Naive thymus-derived CD4-positive, alpha-beta T cell (primary cell): Measurements from ENCODE around the gene DCK. TPM values are rescaled to one million over a fixed set of nuclear protein-coding genes. Genes with fewer than 3 reads are reported as not detected.
"Not testable (repeated sequence)": the region's sequence is repeated elsewhere in the genome, so short reads cannot be mapped to it uniquely, and the experiment has no call there.

ENCODE experiments used
- ATAC-seq: fragments of 150-1000 bp; cut with Tn5 transposase; 2 replicates; pipeline ENCODE4 v1.10.0; 2021; ENCODE audit warnings: mild to moderate bottlenecking, moderate library complexity
- CTCF ChIA-PET: fragments of 350-600 bp; sonication (Branson Sonifier 250); formaldehyde crosslinking; loops from one replicate; lab custom pipeline; 2021; ENCODE audit warnings: antibody characterized with exemption; lab: Charles Lee
- POLR2A ChIA-PET: fragments of 350-600 bp; sonication (Branson Sonifier 250); formaldehyde crosslinking; loops from one replicate; lab custom pipeline; 2021; ENCODE audit warnings: antibody characterized with exemption, inconsistent platforms; lab: Charles Lee
- DNase-seq, 9 donors: peaks; one replicate each; pipeline versions ENCODE4 v3.0.0 to v3.0.0-alpha.2; 2020 to 2022; ENCODE audit warnings: mixed read lengths in 1 of 9
- H3K27ac ChIP-seq: one replicate; pipeline ENCODE4 v1.7.0; 2013; ENCODE audit warnings: mild to moderate bottlenecking, low read depth, low read length, moderate library complexity
- H3K27me3 ChIP-seq, 2 donors: one replicate each; pipeline ENCODE4 v1.7.0; 2013; ENCODE audit warnings: low read length in 2 of 2, mild to moderate bottlenecking in 2 of 2, moderate library complexity in 2 of 2; ENCODE audit not compliant: control insufficient read depth in 2 of 2, insufficient read depth in 2 of 2
- H3K36me3 ChIP-seq, 3 experiments: 1 replicate in 2 of 3; 2 replicates in 1 of 3; pipeline ENCODE4 v1.7.0; 2013; ENCODE audit warnings: low read length in 3 of 3, mild to moderate bottlenecking in 3 of 3, moderate library complexity in 1 of 3; ENCODE audit not compliant: insufficient read depth in 3 of 3, control insufficient read depth in 2 of 3
- H3K4me1 ChIP-seq, 2 donors: one replicate each; pipeline ENCODE4 v1.7.0; 2013; ENCODE audit warnings: low read length in 2 of 2, mild to moderate bottlenecking in 2 of 2, moderate library complexity in 1 of 2; ENCODE audit not compliant: control insufficient read depth in 2 of 2, insufficient read depth in 2 of 2
- H3K4me3 ChIP-seq: 2 replicates; pipeline ENCODE4 v1.7.0; 2013; ENCODE audit warnings: mild to moderate bottlenecking, low read length
- H3K9me3 ChIP-seq, 3 experiments: 1 replicate in 2 of 3; 2 replicates in 1 of 3; pipeline ENCODE4 v1.7.0; 2013; ENCODE audit warnings: low read length in 3 of 3; ENCODE audit not compliant: control insufficient read depth in 2 of 3
- H3K27ac Mint-ChIP-seq, 9 donors: one replicate each; pipeline ENCODE4 v1.8.0; 2020 to 2022; ENCODE audit warnings: mixed read lengths in 9 of 9, mild to moderate bottlenecking in 8 of 9, moderate library complexity in 5 of 9, inconsistent platforms in 2 of 9
- H3K27me3 Mint-ChIP-seq, 5 donors: one replicate each; pipeline ENCODE4 v1.8.0; 2021 to 2022; ENCODE audit warnings: mixed read lengths in 5 of 5, mild to moderate bottlenecking in 1 of 5
- H3K36me3 Mint-ChIP-seq, 5 donors: one replicate each; pipeline ENCODE4 v1.8.0; 2020 to 2022; ENCODE audit warnings: mixed read lengths in 5 of 5, mild to moderate bottlenecking in 3 of 5, inconsistent platforms in 1 of 5
- H3K4me1 Mint-ChIP-seq, 7 donors: one replicate each; pipeline ENCODE4 v1.8.0; 2020 to 2022; ENCODE audit warnings: mixed read lengths in 7 of 7, mild to moderate bottlenecking in 3 of 7, inconsistent platforms in 1 of 7
- H3K4me3 Mint-ChIP-seq, 10 donors: one replicate each; pipeline ENCODE4 v1.8.0; 2020 to 2022; ENCODE audit warnings: mild to moderate bottlenecking in 10 of 10, mixed read lengths in 10 of 10, moderate library complexity in 6 of 10, inconsistent platforms in 2 of 10
- H3K9me3 Mint-ChIP-seq, 11 donors: one replicate each; pipeline ENCODE4 v1.8.0; 2020 to 2022; ENCODE audit warnings: mixed read lengths in 11 of 11, mild to moderate bottlenecking in 4 of 11, inconsistent platforms in 1 of 11, moderate library complexity in 1 of 11
- intact Hi-C, 2 donors: fragments of 100-400 bp; cut with micrococcal nuclease; formaldehyde crosslinking; loops; one replicate each; pipeline ENCODE4 v1.15.1; 2023
- polyA plus RNA-seq, 2 donors: library from polyadenylated mRNA; unstranded; fragments of 300-500 nt; fragmentation: Illumina TruSeq; gene quantifications; one replicate each; pipeline ENCODE4 v1.2.3, GENCODE V29; 2021
- total RNA-seq, 6 experiments: library from RNA in 5 of 6; stranded (reverse) in 5 of 6; gene quantifications; 1 replicate in 5 of 6; 2 replicates in 1 of 6; pipeline ENCODE4 v1.2.3 and lab custom pipeline; 2021 to 2026

Gene DCK
- total and polyA plus RNA-seq, 7 experiments from 2014 or later: 19.8 to 86.1 (median 50.6) TPM

- H3K9me3 Mint-ChIP-seq: peaks cover 0 to 6% (median 0%) of the 10 kb centered on the region in 11 donors
- ATAC-seq: no peak
- ChIA-PET POLR2A (interaction anchor here (3.9 kb wide), 1 partner anchor 157 kb away, joined by 28 read pairs; the partner anchor contains the start of gene GRSF1), CTCF (interaction anchor here (0.9 kb wide), 1 partner anchor 14 kb away, joined by 5 read pairs; no protein-coding TSS in a partner anchor)
- H3K4me1 ChIP-seq: peaks cover 19 to 26% of the 10 kb centered on the region in 2 donors
- peak in 2 of 9 donors; percentile 31 to 34 for DNase-seq
- intact Hi-C loops: no loop called here
- no peaks in the 10 kb centered on the region for H3K9me3 ChIP-seq
- no peaks in the 10 kb centered on the region for H3K27me3 ChIP-seq
- peak overlapping the region; percentile 79 for H3K27ac ChIP-seq
- peaks cover 49 to 80% (median 69%) of the 10 kb centered on the region in 7 donors for H3K4me1 Mint-ChIP-seq
- peak overlapping the region; percentile 86 to 98 (median 94) for H3K4me3 Mint-ChIP-seq
- peaks cover 0 to 17% (median 0%) of the 10 kb centered on the region in 3 experiments for H3K36me3 ChIP-seq
- H3K27me3 Mint-ChIP-seq: no peaks in the 10 kb centered on the region
- peak overlapping the region; percentile 86 for H3K4me3 ChIP-seq
- peaks cover 17 to 55% (median 30%) of the 10 kb centered on the region in 5 donors for H3K36me3 Mint-ChIP-seq
- H3K27ac Mint-ChIP-seq: peak overlapping the region; percentile 84 to 97 (median 92)
Observed at GRCh38 chr4:70996018-70996360, 2.5 kb downstream of the DCK start.

GRCh38 chr4:70997036-70997435 lies 3.6 kb downstream of the DCK start:
- Histone ChIP-seq H3K36me3 (peaks cover 0 to 17% (median 0%) of the 10 kb centered on the region in 3 experiments), H3K9me3 (no peaks in the 10 kb centered on the region), H3K27me3 (no peaks in the 10 kb centered on the region), H3K4me1 (peaks cover 19 to 26% of the 10 kb centered on the region in 2 donors), H3K4me3 (peak overlapping the region; percentile 86), H3K27ac (peak overlapping the region; percentile 79)
- peaks cover 58 to 89% (median 80%) of the 10 kb centered on the region in 7 donors for H3K4me1 Mint-ChIP-seq
- intact Hi-C loops: no loop called here
- ChIA-PET CTCF (interaction anchor here (0.6 to 1.4 kb wide), 3 partner anchors 8 to 19 kb away, joined by 3 to 10 read pairs (median 3); no protein-coding TSS in a partner anchor), POLR2A (interaction anchor here (1.1 kb wide), 1 partner anchor 14 kb away, joined by 3 read pairs; no protein-coding TSS in a partner anchor)
- peaks cover 0 to 15% (median 4%) of the 10 kb centered on the region in 11 donors for H3K9me3 Mint-ChIP-seq
- ATAC-seq: no peak
- no peak for DNase-seq
- H3K4me3 Mint-ChIP-seq: peak overlapping the region; percentile 86 to 98 (median 94)
- H3K27me3 Mint-ChIP-seq: no peaks in the 10 kb centered on the region
- peaks cover 28 to 66% (median 41%) of the 10 kb centered on the region in 5 donors for H3K36me3 Mint-ChIP-seq
- peak overlapping the region; percentile 25 to 94 (median 90) for H3K27ac Mint-ChIP-seq

- Histone ChIP-seq H3K27ac (peak overlapping the region; percentile 79), H3K27me3 (no peaks in the 10 kb centered on the region), H3K4me3 (peak overlapping the region; percentile 86), H3K4me1 (peaks cover 18 to 24% of the 10 kb centered on the region in 2 donors), H3K36me3 (peaks cover 0 to 17% (median 0%) of the 10 kb centered on the region in 3 experiments), H3K9me3 (no peaks in the 10 kb centered on the region)
- intact Hi-C loops: no loop called here
- DNase-seq: no peak
- Mint-ChIP-seq H3K27me3 (no peaks in the 10 kb centered on the region), H3K9me3 (peaks cover 0 to 18% (median 6%) of the 10 kb centered on the region in 11 donors), H3K36me3 (peaks cover 33 to 70% (median 43%) of the 10 kb centered on the region in 5 donors), H3K27ac (peak overlapping the region; percentile 55 to 94 (median 87)), H3K4me1 (peaks cover 60 to 89% (median 83%) of the 10 kb centered on the region in 7 donors), H3K4me3 (peak overlapping the region; percentile 48 to 98 (median 94))
- CTCF ChIA-PET: interaction anchor here (1.3 to 1.4 kb wide), 2 partner anchors 12 to 19 kb away, joined by 3 to 10 read pairs; no protein-coding TSS in a partner anchor
- POLR2A ChIA-PET: interaction anchor here (1.1 kb wide), 1 partner anchor 14 kb away, joined by 3 read pairs; no protein-coding TSS in a partner anchor
- no peak for ATAC-seq
Observed at GRCh38 chr4:70997546-70997945, 4.1 kb downstream of the DCK start.

- H3K27me3 Mint-ChIP-seq, DNase-seq, POLR2A ChIA-PET, ATAC-seq, CTCF ChIA-PET, H3K4me3 ChIP-seq, H3K9me3 ChIP-seq, H3K27me3 ChIP-seq, H3K27ac ChIP-seq: not testable (repeated sequence)
- peaks cover 33 to 72% (median 43%) of the 10 kb centered on the region in 5 donors for H3K36me3 Mint-ChIP-seq
- peaks cover 0 to 11% (median 0%) of the 10 kb centered on the region in 3 experiments for H3K36me3 ChIP-seq
- H3K4me3 Mint-ChIP-seq: peak overlapping the region in 7 of 10 donors; percentile 10 to 65 (median 55)
- peaks cover 22 to 33% of the 10 kb centered on the region in 2 donors for H3K4me1 ChIP-seq
- peaks cover 75 to 99% (median 98%) of the 10 kb centered on the region in 7 donors for H3K4me1 Mint-ChIP-seq
- peaks cover 0 to 18% (median 6%) of the 10 kb centered on the region in 11 donors for H3K9me3 Mint-ChIP-seq
- intact Hi-C loops: loop anchor here in 1 of 2 donors (10.0 kb wide), 1 partner anchor 375 kb away; the partner anchor contains the start of gene ENAM
- H3K27ac Mint-ChIP-seq: peak overlapping the region in 4 of 9 donors; percentile 6 to 88 (median 30)
Observed at GRCh38 chr4:70999639-71000038, 6.2 kb downstream of the DCK start.

- ChIA-PET POLR2A (interaction anchor here (1.3 kb wide), 1 partner anchor 8 kb away, joined by 5 read pairs; the partner anchor contains the start of gene DCK), CTCF (interaction anchor here (0.6 to 2.3 kb wide), 2 partner anchors 8 to 9 kb away, joined by 3 to 8 read pairs; partner anchors contain the start of gene DCK)
- H3K27ac Mint-ChIP-seq: peak overlapping the region in 7 of 9 donors; percentile 20 to 93 (median 73)
- not testable (repeated sequence) for DNase-seq, ATAC-seq, H3K27ac ChIP-seq, H3K4me3 ChIP-seq, H3K9me3 ChIP-seq, H3K27me3 ChIP-seq, H3K27me3 Mint-ChIP-seq
- intact Hi-C loops: loop anchor here in 1 of 2 donors (10.0 kb wide), 1 partner anchor 377 kb away; the partner anchor contains the start of gene ENAM
- H3K36me3 ChIP-seq: peaks cover 0 to 11% (median 0%) of the 10 kb centered on the region in 3 experiments
- peaks cover 71 to 92% (median 91%) of the 10 kb centered on the region in 7 donors for H3K4me1 Mint-ChIP-seq
- H3K9me3 Mint-ChIP-seq: peaks cover 0 to 18% (median 6%) of the 10 kb centered on the region in 11 donors
- peaks cover 33 to 59% (median 43%) of the 10 kb centered on the region in 5 donors for H3K36me3 Mint-ChIP-seq
- H3K4me3 Mint-ChIP-seq: peak overlapping the region in 6 of 10 donors; percentile 9 to 72 (median 56)
- H3K4me1 ChIP-seq: peaks cover 30 to 32% of the 10 kb centered on the region in 2 donors
Observed at GRCh38 chr4:71001363-71001762, 7.9 kb downstream of the DCK start.

GRCh38 chr4:71004281-71004851 lies 10.9 kb downstream of the DCK start:
- Mint-ChIP-seq H3K27ac (peak overlapping the region; percentile 58 to 93 (median 86)), H3K27me3 (no peaks in the 10 kb centered on the region), H3K4me3 (peak overlapping the region; percentile 30 to 80 (median 68)), H3K36me3 (peaks cover 28 to 49% (median 35%) of the 10 kb centered on the region in 5 donors), H3K9me3 (peaks cover 0 to 18% (median 6%) of the 10 kb centered on the region in 11 donors), H3K4me1 (peaks cover 68 to 92% (median 88%) of the 10 kb centered on the region in 7 donors)
- Histone ChIP-seq H3K4me3 (peak overlapping the region; percentile 8), H3K9me3 (no peaks in the 10 kb centered on the region), H3K27me3 (no peaks in the 10 kb centered on the region), H3K27ac (peak overlapping the region; percentile 70), H3K4me1 (peaks cover 23 to 28% of the 10 kb centered on the region in 2 donors), H3K36me3 (no peaks in the 10 kb centered on the region)
- ATAC-seq (peak; percentile 89), DNase-seq (peak in 8 of 9 donors; percentile 47 to 77 (median 52))
- ChIA-PET POLR2A (interaction anchor here (0.8 to 1.7 kb wide), 2 partner anchors 9 to 11 kb away, joined by 3 to 6 read pairs; partner anchors contain the start of gene DCK), CTCF (interaction anchor here (0.7 to 1.1 kb wide), 3 partner anchors 8 to 270 kb away, joined by 3 to 4 read pairs (median 4); no protein-coding TSS in a partner anchor)
- intact Hi-C loops: loop anchor here (1.0 to 10.0 kb wide), 2 partner anchors 11 to 380 kb away; partner anchors contain the start of genes DCK (in 1 of the 2) and ENAM (in 1 of the 2)
